NCI-H345 treated with DMSO at 0.1 percent for 48 hours (cell line): ENCODE measurements around the gene CTAGE6.
"Not testable (repeated sequence)": the region's sequence is repeated elsewhere in the genome, so short reads cannot be mapped to it uniquely, and the experiment has no call there.

Source experiments
- DNase-seq: peaks from one replicate; lab custom pipeline; 2025; ENCODE audit not compliant: unreplicated experiment; lab: John Stamatoyannopoulos, UW

CTAGE6 gene

GRCh38 chr7:143757596-143757995 is at the start of gene CTAGE6:
TSS of gene CTAGE6 (minus strand) at chr7:143757696. CDS start at chr7:143757658, 38 bp downstream.
- DNase-seq = not testable (repeated sequence)

GRCh38 chr7:143806664-143807071 is 49.2 kb upstream of the CTAGE6 start:
- not testable (repeated sequence) for DNase-seq

- DNase-seq = not testable (repeated sequence)
Observed at GRCh38 chr7:143797896-143798290, 40.4 kb upstream of the CTAGE6 start.

GRCh38 chr7:143797119-143797895 is 39.8 kb upstream of the CTAGE6 start:
- DNase-seq = not testable (repeated sequence)

- not testable (repeated sequence) for DNase-seq
Observed at GRCh38 chr7:143795653-143796052, 38.2 kb upstream of the CTAGE6 start.

- not testable (repeated sequence) for DNase-seq
Observed at GRCh38 chr7:143792633-143793032, 35.1 kb upstream of the CTAGE6 start.

- not testable (repeated sequence) for DNase-seq
Observed at GRCh38 chr7:143785415-143786182, 28.1 kb upstream of the CTAGE6 start.

- DNase-seq = not testable (repeated sequence)
Observed at GRCh38 chr7:143779591-143779990, 22.1 kb upstream of the CTAGE6 start.

- DNase-seq = not testable (repeated sequence)
Observed at GRCh38 chr7:143772738-143773468, 15.4 kb upstream of the CTAGE6 start.

GRCh38 chr7:143767531-143767930 is 10.0 kb upstream of the CTAGE6 start:
- DNase-seq = not testable (repeated sequence)

GRCh38 chr7:143765678-143766077 is 8.2 kb upstream of the CTAGE6 start:
- DNase-seq = not testable (repeated sequence)

GRCh38 chr7:143763065-143763464 is 5.6 kb upstream of the CTAGE6 start:
- DNase-seq = not testable (repeated sequence)

GRCh38 chr7:143745340-143745739 is 12.2 kb downstream of the CTAGE6 start:
- DNase-seq = not testable (repeated sequence)

- peak; percentile 22 for DNase-seq
Observed at GRCh38 chr7:143737037-143737819, 20.3 kb downstream of the CTAGE6 start.

- no peak for DNase-seq
Observed at GRCh38 chr7:143735962-143736361, 21.5 kb downstream of the CTAGE6 start.

GRCh38 chr7:143733876-143734275 is 23.6 kb downstream of the CTAGE6 start:
- no peak for DNase-seq

GRCh38 chr7:143728333-143728862 is 29.1 kb downstream of the CTAGE6 start:
- DNase-seq = no peak

GRCh38 chr7:143727561-143727960 is 29.9 kb downstream of the CTAGE6 start:
- not testable (repeated sequence) for DNase-seq

GRCh38 chr7:143726143-143726542 is 31.4 kb downstream of the CTAGE6 start:
- not testable (repeated sequence) for DNase-seq

GRCh38 chr7:143720335-143720734 is 37.2 kb downstream of the CTAGE6 start:
- not testable (repeated sequence) for DNase-seq
